Measurements from ENCODE around the gene ASIC2. TPM values are rescaled to one million over a fixed set of nuclear protein-coding genes. Genes with fewer than 3 reads are reported as not detected.

Gene ASIC2
- total RNA-seq, 1 donor from 2014 or later = not detected

GRCh38 chr17:33055171-33055611 lies 237.9 kb downstream of the ASIC2 start:
- Histone ChIP-seq H3K4me1 (peaks cover 0 to 6% of the 10 kb centered on the region in 2 donors), H3K4me3 (peak overlapping the region in 1 of 2 donors; percentile 3), H3K36me3 (no peaks in the 10 kb centered on the region), H3K9me3 (no peaks in the 10 kb centered on the region), H3K27ac (peak overlapping the region in 1 of 2 donors; percentile 34), H3K27me3 (no peaks in the 10 kb centered on the region)
- no peak for TF ChIP-seq CTCF (IDR thresholded peaks at IDR 0.05)
- intact Hi-C loops (cut with DNase I) = no loop called here
- DNase-seq (ENCODE audit: low spot score in 2 of 2) = no peak

- H3K36me3 ChIP-seq = no peaks in the 10 kb centered on the region
- no peaks in the 10 kb centered on the region for H3K9me3 ChIP-seq
- no peak overlapping the region for H3K4me3 ChIP-seq
- DNase-seq (ENCODE audit: low spot score in 2 of 2) = no peak
- H3K27ac ChIP-seq = no peak overlapping the region
- no peak for TF ChIP-seq CTCF (IDR thresholded peaks at IDR 0.05)
- no peaks in the 10 kb centered on the region for H3K27me3 ChIP-seq
- H3K4me1 ChIP-seq = peaks cover 0 to 6% of the 10 kb centered on the region in 2 donors
- intact Hi-C loops (cut with DNase I) = no loop called here
Observed at GRCh38 chr17:33054412-33054811, 238.7 kb downstream of the ASIC2 start.

GRCh38 chr17:33053676-33054075 lies 239.4 kb downstream of the ASIC2 start:
- no peak overlapping the region for H3K4me3 ChIP-seq
- H3K9me3 ChIP-seq = no peaks in the 10 kb centered on the region
- DNase-seq (ENCODE audit: low spot score in 2 of 2) = no peak
- no peaks in the 10 kb centered on the region for H3K36me3 ChIP-seq
- TF ChIP-seq CTCF (IDR thresholded peaks at IDR 0.05) = no peak
- intact Hi-C loops (cut with DNase I) = no loop called here
- H3K27me3 ChIP-seq = no peaks in the 10 kb centered on the region
- H3K4me1 ChIP-seq = peaks cover 0 to 6% of the 10 kb centered on the region in 2 donors
- no peak overlapping the region for H3K27ac ChIP-seq

GRCh38 chr17:33052856-33053255 lies 240.2 kb downstream of the ASIC2 start:
- Histone ChIP-seq H3K4me1 (peaks cover 0 to 6% of the 10 kb centered on the region in 2 donors), H3K27ac (no peak overlapping the region), H3K9me3 (no peaks in the 10 kb centered on the region), H3K4me3 (no peak overlapping the region), H3K27me3 (no peaks in the 10 kb centered on the region), H3K36me3 (no peaks in the 10 kb centered on the region)
- TF ChIP-seq CTCF (IDR thresholded peaks at IDR 0.05) = no peak
- no peak for DNase-seq (ENCODE audit: low spot score in 2 of 2)
- intact Hi-C loops (cut with DNase I) = no loop called here

GRCh38 chr17:33050611-33051140 lies 242.4 kb downstream of the ASIC2 start:
- intact Hi-C loops (cut with DNase I) = no loop called here
- Histone ChIP-seq H3K4me3 (no peak overlapping the region), H3K9me3 (no peaks in the 10 kb centered on the region), H3K27me3 (no peaks in the 10 kb centered on the region), H3K36me3 (no peaks in the 10 kb centered on the region), H3K27ac (no peak overlapping the region), H3K4me1 (peaks cover 0 to 5% of the 10 kb centered on the region in 2 donors)
- TF ChIP-seq CTCF (IDR thresholded peaks at IDR 0.05) = no peak
- DNase-seq (ENCODE audit: low spot score in 2 of 2) = no peak

Data from ascending aorta (tissue), 2 donors.